ENCODE measurements around the gene CDH4.

DNA sequence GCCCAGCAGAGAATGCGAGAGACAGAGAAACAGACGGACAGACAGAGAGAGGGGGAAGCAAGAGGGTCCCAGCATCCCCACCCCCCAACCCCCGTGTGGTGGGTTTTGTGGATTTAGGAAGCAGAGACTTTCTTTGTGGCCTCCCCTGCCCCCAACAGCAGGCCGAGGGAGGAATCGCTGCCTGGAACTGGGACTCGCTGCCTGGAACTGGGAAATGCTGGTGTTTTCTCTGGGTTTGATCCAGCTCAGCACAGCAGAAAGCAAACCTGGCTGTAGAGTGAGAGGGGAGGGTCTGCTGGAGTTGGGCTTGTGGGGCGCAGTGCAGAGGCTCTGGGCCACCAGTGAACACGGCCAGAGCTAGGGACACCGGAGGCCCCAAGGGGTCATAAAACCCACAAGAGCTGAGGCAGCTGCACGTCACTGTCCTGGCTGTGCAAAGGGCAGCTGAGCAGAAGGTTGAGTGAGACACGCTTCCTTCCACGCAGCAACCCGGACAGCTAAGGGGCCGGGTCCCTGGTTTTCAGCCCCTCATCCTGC lies 631.9 kb downstream of the CDH4 start:
- no peak for TF ChIP-seq POLR2AphosphoS5 (IDR thresholded peaks at IDR 0.05)
- TF ChIP-seq, protein P1, sequence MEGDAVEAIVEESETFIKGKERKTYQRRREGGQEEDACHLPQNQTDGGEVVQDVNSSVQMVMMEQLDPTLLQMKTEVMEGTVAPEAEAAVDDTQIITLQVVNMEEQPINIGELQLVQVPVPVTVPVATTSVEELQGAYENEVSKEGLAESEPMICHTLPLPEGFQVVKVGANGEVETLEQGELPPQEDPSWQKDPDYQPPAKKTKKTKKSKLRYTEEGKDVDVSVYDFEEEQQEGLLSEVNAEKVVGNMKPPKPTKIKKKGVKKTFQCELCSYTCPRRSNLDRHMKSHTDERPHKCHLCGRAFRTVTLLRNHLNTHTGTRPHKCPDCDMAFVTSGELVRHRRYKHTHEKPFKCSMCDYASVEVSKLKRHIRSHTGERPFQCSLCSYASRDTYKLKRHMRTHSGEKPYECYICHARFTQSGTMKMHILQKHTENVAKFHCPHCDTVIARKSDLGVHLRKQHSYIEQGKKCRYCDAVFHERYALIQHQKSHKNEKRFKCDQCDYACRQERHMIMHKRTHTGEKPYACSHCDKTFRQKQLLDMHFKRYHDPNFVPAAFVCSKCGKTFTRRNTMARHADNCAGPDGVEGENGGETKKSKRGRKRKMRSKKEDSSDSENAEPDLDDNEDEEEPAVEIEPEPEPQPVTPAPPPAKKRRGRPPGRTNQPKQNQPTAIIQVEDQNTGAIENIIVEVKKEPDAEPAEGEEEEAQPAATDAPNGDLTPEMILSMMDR (IDR thresholded peaks at IDR 0.05), result no peak
- TF ChIP-seq POLR2A (IDR thresholded peaks at IDR 0.05), result no peak

All from upper lobe of left lung (tissue), 4 donors.